ENCODE results near the gene RAPGEF3.

RAPGEF3 gene

DNA sequence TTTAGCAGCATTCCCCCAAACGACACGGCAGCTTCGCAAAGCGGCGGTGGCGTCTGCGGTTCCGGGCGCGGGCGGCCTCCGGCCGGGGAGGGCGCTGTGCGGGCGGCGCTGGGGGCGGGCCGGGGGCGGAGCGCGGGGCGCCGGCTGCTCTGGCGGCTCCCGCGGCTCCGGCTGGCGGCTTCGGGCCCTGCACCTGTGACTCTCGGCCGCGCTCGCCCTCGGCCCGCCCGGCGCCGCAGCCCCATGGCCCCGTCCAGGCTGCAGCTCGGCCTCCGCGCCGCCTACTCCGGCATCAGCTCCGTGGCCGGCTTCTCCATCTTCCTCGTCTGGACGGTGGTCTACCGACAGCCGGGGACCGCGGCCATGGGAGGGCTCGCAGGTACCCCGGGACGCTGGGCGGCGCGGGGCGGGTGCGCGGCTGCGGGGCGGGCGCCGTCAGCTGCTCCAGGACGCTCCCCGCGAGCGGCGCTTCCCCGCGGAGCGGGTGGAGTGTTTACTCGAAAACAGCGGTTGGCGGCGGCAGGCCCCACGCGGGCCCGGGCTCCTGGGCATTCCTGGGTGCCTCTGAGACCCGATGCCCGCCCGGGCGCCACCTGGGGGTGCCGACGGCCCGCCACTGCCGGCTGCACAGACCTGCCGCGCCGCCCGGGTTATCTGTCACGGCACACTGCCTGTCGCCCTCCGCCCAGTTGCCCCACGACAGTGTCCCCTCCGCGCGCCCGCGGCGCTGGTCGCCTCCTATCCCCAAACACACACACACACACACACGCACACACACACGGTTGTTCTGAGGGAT is 14.6 kb upstream of the RAPGEF3 start, which contains the start of gene SLC48A1:
TSS of gene SLC48A1 (plus strand) at position 177 of the 796 bp plus-strand sequence. CDS start at position 244, 67 bp downstream.
- TF ChIP-seq, protein P1, sequence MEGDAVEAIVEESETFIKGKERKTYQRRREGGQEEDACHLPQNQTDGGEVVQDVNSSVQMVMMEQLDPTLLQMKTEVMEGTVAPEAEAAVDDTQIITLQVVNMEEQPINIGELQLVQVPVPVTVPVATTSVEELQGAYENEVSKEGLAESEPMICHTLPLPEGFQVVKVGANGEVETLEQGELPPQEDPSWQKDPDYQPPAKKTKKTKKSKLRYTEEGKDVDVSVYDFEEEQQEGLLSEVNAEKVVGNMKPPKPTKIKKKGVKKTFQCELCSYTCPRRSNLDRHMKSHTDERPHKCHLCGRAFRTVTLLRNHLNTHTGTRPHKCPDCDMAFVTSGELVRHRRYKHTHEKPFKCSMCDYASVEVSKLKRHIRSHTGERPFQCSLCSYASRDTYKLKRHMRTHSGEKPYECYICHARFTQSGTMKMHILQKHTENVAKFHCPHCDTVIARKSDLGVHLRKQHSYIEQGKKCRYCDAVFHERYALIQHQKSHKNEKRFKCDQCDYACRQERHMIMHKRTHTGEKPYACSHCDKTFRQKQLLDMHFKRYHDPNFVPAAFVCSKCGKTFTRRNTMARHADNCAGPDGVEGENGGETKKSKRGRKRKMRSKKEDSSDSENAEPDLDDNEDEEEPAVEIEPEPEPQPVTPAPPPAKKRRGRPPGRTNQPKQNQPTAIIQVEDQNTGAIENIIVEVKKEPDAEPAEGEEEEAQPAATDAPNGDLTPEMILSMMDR (IDR thresholded peaks at IDR 0.05), result peak; percentile 54

DNA sequence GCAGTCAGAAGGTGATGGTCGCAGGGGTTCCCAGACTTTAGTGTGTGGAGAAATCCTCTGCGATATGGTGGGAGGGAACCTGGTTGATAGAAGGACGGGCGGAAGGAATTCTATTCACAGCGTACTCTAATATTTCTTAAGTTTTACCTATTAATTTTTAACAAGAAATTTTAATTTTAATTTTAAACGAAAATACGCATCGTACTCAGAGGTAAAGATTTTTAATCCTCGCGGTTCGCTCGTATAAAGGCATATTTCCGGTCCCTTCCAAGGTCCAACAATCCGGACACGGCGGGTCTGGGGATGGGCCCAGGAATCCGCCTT is 14.0 kb upstream of the RAPGEF3 start:
- TF ChIP-seq, protein P1 (IDR thresholded peaks at IDR 0.05), result no peak

DNA sequence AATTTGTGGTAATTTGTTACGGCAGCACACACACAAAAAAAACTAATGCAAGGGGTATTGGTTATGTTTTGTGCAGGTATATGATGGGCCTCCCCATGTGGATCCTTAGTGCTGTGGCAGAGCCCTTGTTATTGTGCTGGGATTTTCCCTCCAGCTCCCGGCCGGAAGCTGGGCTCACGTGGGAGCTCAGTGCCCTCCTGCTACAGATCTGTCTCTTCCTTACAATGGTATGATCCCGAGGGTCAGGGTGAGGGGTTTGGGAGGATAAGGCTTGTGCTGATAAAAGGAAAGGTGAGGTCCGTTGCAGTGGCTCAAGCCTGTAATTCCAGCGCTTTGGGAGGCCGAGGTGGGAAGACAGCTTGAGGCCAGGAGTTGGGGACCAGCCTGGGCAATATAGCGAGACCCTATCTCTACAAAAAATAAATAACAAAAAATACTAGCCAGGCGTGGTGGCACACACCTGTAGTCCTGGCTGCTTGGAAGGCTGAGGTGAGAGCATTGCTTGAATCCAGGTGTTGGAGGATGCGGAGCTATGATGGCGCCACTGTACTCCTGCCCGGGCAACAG is 13.5 kb upstream of the RAPGEF3 start:
- TF ChIP-seq, protein P1 (IDR thresholded peaks at IDR 0.05), result no peak

DNA sequence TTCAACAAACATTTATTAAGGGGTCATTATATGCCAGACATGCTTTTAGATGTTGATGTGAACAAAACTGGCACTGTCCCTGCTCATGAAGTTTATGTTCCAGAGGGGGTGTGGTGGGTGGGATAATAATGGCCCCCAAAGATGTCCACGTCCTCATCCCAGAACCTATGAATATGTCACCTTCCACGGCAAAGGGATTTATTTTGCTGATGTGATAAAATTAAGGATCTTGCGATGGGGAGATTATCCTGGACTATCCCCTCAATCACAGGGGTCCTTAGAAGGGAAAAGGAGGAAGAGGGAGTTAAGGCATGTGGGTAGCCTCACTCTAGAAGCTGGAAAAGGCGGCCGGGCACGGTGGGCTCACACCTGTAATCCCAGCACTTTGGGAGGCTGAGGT is 12.6 kb upstream of the RAPGEF3 start:
- TF ChIP-seq, protein P1 (IDR thresholded peaks at IDR 0.05), result no peak

DNA sequence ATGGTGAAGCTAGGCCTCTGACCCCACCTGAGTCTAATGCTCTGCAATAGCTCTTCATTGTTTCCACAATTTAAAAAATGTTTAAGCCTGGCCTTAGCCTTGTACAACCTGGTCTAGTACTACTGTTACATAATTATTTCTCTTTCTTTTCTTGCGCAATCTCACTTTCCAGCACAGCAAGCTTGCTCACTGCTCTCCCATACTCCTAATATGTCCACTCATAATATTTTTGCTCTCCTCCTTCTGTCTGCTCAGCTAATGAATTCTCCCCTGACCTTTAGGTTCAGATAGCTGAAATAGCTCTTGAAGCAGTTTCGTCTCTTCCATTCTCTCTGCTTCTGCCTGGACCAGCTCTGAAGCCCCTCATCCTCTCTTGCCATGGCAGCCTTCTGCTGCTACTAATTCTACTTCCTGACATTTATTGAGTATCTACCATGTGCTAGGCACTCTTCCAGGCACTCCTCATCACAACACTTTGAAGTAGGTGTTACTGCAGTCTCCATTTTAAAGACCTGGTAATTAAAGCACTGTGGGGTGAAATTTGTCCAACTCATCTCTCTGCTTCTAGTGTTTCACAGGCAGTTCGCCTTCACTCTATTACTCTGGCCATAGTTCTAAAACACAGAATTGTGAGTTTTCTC is 11.5 kb upstream of the RAPGEF3 start:
- TF ChIP-seq, protein P1 (IDR thresholded peaks at IDR 0.05), result no peak

DNA sequence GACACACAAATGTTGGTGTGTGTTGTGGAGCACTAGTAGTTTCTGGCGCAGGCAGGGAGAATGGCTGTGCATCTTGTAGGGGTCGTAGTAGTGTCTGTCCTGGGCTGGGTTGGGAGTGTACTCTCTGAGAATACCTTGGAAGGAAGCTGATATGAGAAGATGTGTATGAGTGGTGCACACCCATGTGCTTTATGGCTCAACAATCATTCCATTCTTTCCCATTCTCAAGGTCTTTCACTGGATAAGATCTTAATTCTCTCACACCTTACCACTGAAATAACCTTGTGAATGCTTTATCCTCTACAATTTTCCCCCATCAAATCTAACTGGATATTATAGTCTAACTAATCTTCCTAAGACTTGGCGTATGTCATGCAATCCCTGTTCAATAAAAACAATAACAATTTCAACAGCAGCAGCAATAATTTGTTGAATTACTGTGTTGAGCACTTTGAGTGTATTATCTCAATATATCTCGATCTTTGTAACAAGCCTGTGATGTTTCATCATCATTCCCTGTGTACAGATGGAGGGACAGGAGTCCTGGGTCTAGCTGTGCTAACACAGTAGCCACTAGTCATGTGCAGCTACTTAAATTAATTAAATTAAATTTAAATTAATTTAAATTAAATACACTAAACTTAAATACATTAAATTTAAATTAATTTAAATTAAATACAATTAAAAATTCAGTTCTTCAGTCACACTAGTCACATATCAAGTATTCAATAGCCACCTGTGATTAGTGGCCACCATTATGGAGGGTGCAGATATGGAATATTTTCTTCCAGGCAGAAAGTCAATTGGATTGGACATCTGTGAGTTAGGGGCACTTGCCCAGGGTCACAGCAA is 10.8 kb upstream of the RAPGEF3 start:
- TF ChIP-seq, protein P1 (IDR thresholded peaks at IDR 0.05), result no peak

DNA sequence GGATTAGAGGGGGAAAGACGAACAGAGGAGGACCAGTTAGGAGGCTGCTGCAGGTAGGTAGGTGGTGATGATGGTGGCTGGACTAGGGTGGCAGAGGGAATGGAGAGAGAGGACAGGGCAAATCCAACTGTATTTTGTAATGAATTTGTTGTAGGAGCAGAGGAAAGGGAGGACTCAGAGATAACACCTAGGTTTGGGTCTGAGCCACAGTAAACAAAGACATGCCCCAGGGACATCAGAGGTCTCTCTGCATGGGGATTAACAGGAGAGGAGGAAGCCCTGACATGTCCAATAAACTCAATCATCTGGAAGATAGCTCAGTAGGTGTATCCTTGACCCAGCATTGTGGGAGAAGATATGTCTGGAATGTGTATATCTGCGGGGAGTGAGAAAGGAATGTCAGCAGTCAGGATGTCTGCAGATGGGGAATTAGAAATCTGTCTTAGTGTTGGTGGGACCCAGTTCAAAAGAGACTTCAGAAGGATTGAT is 9.7 kb upstream of the RAPGEF3 start:
- TF ChIP-seq, protein P1 (IDR thresholded peaks at IDR 0.05), result no peak
